Panc1 (cell line): Measurements from ENCODE around the gene TIAM2. TPM values are rescaled to one million over a fixed set of nuclear protein-coding genes. Genes with fewer than 3 reads are reported as not detected.

Experiments used
- ATAC-seq: fragments of 200-7000 bp; cut with Tn5 transposase; 2 replicates; pipeline ENCODE4 v1.9.1; 2020; ENCODE audit warnings: mild to moderate bottlenecking, moderate library complexity
- BruUV-seq: library from RNA; stranded (reverse); fragments of 400-500 nt; replicated peaks from 2 replicates; lab custom pipeline; 2021; lab: Mats Ljungman, UMichigan
- CTCF ChIA-PET: fragments of 300-600 bp; sonication (Branson Sonifier 250); formaldehyde crosslinking; loops from one replicate; lab custom pipeline; 2022; ENCODE audit warnings: antibody characterized with exemption; lab: Charles Lee
- POLR2A ChIA-PET: fragments of 300-600 bp; sonication (Branson Sonifier 250); formaldehyde crosslinking; loops from one replicate; lab custom pipeline; 2022; ENCODE audit warnings: antibody characterized with exemption; lab: Charles Lee
- DNase-seq: peaks from one replicate; pipeline ENCODE4 v3.0.0-alpha.2; 2010; ENCODE audit warnings: low read depth, low spot score
- H3K27ac ChIP-seq: 2 replicates; pipeline ENCODE4 v1.5.1; 2011; ENCODE audit warnings: mild to moderate bottlenecking, low read length, inconsistent platforms
- H3K27me3 ChIP-seq: fragments of 200-500 bp; sonication (Bioruptor generic); 2 replicates; pipeline ENCODE4 v1.6.0; 2014; ENCODE audit warnings: low read length, inconsistent platforms; ENCODE audit not compliant: control insufficient read depth, insufficient read depth
- H3K36me3 ChIP-seq: fragments of 200-500 bp; sonication (Bioruptor generic); 2 replicates; pipeline ENCODE4 v1.5.1; 2014; ENCODE audit warnings: inconsistent platforms, mild to moderate bottlenecking, low read length, moderate library complexity; ENCODE audit not compliant: control insufficient read depth, insufficient read depth
- H3K4me1 ChIP-seq: 2 replicates; pipeline ENCODE4 v1.5.1; 2011; ENCODE audit warnings: inconsistent platforms, mild to moderate bottlenecking, low read length, moderate library complexity; ENCODE audit not compliant: control insufficient read depth, insufficient read depth
- H3K4me3 ChIP-seq, 2 experiments: 2 replicates each; pipeline ENCODE4 v1.5.1; 2011 to 2012; ENCODE audit warnings: low read depth in 2 of 2, low read length in 2 of 2, mild to moderate bottlenecking in 2 of 2, inconsistent platforms in 1 of 2, moderate library complexity in 1 of 2
- H3K9me3 ChIP-seq: fragments of 200-500 bp; sonication (Bioruptor generic); 2 replicates; pipeline ENCODE4 v1.5.1; 2014; ENCODE audit warnings: low read depth, mild to moderate bottlenecking, inconsistent platforms, low read length, moderate library complexity; ENCODE audit not compliant: control insufficient read depth, insufficient read depth
- POLR2AphosphoS5 ChIP-seq: IDR thresholded peaks from 2 replicates; pipeline ENCODE4 v1.6.1; 2012; ENCODE audit warnings: mild to moderate bottlenecking, low read depth, low read length, moderate library complexity
- SIN3A ChIP-seq: IDR thresholded peaks from 2 replicates; pipeline ENCODE4 v1.6.1; 2012; ENCODE audit warnings: low read depth, mild to moderate bottlenecking, low read length, moderate library complexity, borderline replicate concordance; ENCODE audit not compliant: insufficient read depth
- TCF7L2 ChIP-seq: IDR thresholded peaks from 2 replicates; pipeline ENCODE4 v1.6.1; 2011; ENCODE audit warnings: mild to moderate bottlenecking, low read depth, low read length, inconsistent platforms
- in situ Hi-C: cut with HindIII; loops from 2 replicates; pipeline ENCODE4 v1.10.0; 2016; ENCODE audit warnings: low sequenced_read_pairs, low pct_unique_long_range_greater_than_20kb
- intact Hi-C: fragments of 100-400 bp; cut with micrococcal nuclease; formaldehyde crosslinking; loops from one replicate; pipeline ENCODE4 v1.10.0; 2022; ENCODE audit not compliant: unreplicated experiment
- total RNA-seq: library from RNA; stranded (reverse); gene quantifications from one replicate; pipeline ENCODE4 v1.2.1, GENCODE V29; 2021; ENCODE audit not compliant: unreplicated experiment
- TF ChIP-seq, protein P1 (sequence below): fragments of 450-650 bp; IDR thresholded peaks from 2 replicates; pipeline ENCODE4 v1.5.1; 2017; ENCODE audit warnings: mild to moderate bottlenecking
- TF ChIP-seq, protein P2 (sequence below), 2 experiments: IDR thresholded peaks; 2 replicates each; pipeline ENCODE4 v1.6.1; 2011 to 2012; ENCODE audit warnings: low read depth in 2 of 2, control low read depth in 1 of 2, low read length in 1 of 2, mild to moderate bottlenecking in 1 of 2, moderate library complexity in 1 of 2; ENCODE audit not compliant: insufficient read depth in 1 of 2

The TIAM2 gene
- total RNA-seq, 1 experiment from 2014 or later, result 14.9 TPM

DNA sequence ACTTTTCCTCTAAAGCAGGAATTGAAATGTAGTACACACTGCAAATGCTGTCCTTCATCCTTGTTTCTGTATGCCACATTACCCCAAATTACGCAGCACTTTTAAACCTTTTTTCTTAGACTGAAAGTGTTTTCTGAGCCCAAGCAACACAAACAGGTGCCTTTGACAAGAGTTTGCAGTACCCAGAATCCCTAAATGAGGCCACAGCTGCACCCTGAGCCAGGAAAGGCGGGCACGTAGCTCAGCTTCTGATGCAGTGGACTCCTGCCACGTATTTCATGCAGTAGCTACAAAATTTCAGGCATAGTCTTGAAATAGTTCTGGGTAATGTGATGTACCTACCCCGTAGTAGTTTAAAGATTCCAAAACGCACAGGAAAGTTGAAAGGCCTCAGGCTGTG lies 237.7 kb downstream of the TIAM2 start:
- intact Hi-C loops, result no loop called here
- TF ChIP-seq, protein P1, sequence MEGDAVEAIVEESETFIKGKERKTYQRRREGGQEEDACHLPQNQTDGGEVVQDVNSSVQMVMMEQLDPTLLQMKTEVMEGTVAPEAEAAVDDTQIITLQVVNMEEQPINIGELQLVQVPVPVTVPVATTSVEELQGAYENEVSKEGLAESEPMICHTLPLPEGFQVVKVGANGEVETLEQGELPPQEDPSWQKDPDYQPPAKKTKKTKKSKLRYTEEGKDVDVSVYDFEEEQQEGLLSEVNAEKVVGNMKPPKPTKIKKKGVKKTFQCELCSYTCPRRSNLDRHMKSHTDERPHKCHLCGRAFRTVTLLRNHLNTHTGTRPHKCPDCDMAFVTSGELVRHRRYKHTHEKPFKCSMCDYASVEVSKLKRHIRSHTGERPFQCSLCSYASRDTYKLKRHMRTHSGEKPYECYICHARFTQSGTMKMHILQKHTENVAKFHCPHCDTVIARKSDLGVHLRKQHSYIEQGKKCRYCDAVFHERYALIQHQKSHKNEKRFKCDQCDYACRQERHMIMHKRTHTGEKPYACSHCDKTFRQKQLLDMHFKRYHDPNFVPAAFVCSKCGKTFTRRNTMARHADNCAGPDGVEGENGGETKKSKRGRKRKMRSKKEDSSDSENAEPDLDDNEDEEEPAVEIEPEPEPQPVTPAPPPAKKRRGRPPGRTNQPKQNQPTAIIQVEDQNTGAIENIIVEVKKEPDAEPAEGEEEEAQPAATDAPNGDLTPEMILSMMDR, result no peak
- no peak for TF ChIP-seq TCF7L2
- no peak for TF ChIP-seq POLR2AphosphoS5
- TF ChIP-seq SIN3A, result no peak
- TF ChIP-seq, protein P2, sequence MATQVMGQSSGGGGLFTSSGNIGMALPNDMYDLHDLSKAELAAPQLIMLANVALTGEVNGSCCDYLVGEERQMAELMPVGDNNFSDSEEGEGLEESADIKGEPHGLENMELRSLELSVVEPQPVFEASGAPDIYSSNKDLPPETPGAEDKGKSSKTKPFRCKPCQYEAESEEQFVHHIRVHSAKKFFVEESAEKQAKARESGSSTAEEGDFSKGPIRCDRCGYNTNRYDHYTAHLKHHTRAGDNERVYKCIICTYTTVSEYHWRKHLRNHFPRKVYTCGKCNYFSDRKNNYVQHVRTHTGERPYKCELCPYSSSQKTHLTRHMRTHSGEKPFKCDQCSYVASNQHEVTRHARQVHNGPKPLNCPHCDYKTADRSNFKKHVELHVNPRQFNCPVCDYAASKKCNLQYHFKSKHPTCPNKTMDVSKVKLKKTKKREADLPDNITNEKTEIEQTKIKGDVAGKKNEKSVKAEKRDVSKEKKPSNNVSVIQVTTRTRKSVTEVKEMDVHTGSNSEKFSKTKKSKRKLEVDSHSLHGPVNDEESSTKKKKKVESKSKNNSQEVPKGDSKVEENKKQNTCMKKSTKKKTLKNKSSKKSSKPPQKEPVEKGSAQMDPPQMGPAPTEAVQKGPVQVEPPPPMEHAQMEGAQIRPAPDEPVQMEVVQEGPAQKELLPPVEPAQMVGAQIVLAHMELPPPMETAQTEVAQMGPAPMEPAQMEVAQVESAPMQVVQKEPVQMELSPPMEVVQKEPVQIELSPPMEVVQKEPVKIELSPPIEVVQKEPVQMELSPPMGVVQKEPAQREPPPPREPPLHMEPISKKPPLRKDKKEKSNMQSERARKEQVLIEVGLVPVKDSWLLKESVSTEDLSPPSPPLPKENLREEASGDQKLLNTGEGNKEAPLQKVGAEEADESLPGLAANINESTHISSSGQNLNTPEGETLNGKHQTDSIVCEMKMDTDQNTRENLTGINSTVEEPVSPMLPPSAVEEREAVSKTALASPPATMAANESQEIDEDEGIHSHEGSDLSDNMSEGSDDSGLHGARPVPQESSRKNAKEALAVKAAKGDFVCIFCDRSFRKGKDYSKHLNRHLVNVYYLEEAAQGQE (IDR thresholded peaks at IDR 0.05; ENCODE audit: insufficient read depth in 1 of 2, low read depth in 2 of 2, low read length in 1 of 2), result no peak
- Histone ChIP-seq H3K4me3 (no peak overlapping the region), H3K27ac (peak overlapping the region; percentile 26; the same call in 1 of the 2 replicates), H3K36me3 (no peaks in the 10 kb centered on the region), H3K4me1 (no peaks in the 10 kb centered on the region), H3K27me3 (no peaks in the 10 kb centered on the region), H3K9me3 (no peaks in the 10 kb centered on the region)
- no peak for DNase-seq
- in situ Hi-C loops, result no loop called here
- ChIA-PET CTCF (no interaction called here), POLR2A (interaction anchor here (0.7 kb wide), 1 partner anchor 10 kb away, joined by 3 read pairs; no protein-coding TSS in a partner anchor)
- ATAC-seq, result no peak
- no TSS peak for BruUV-seq

DNA sequence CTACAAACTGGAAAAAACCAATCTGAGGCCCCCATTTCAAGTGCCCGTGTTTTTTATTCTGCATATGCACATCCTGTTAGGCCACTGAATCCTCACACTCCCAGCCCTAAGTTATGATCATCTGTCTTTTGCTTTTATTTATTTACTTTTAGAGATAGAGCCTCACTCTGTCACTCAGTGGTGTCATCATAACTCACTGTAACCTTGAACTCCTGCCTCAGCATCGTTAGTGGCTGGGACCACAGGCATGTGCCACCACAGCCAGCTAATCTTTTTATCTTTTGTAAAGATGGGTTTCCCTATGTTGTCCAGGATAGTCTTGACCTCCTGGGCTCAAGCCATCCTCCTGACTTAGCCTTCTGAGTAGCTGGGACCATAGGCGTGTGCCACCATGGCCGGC lies 239.1 kb downstream of the TIAM2 start:
- ATAC-seq (no peak), DNase-seq (no peak)
- no peaks in the 10 kb centered on the region for H3K36me3 ChIP-seq
- POLR2A ChIA-PET, result no interaction called here
- in situ Hi-C loops, result no loop called here
- CTCF ChIA-PET, result no interaction called here
- BruUV-seq, result no TSS peak
- no peak overlapping the region for H3K27ac ChIP-seq
- H3K9me3 ChIP-seq, result no peaks in the 10 kb centered on the region
- H3K4me3 ChIP-seq, result no peak overlapping the region
- TF ChIP-seq, protein P2 (IDR thresholded peaks at IDR 0.05; ENCODE audit: insufficient read depth in 1 of 2, low read depth in 2 of 2, low read length in 1 of 2), result no peak
- TF ChIP-seq POLR2AphosphoS5 (no peak), SIN3A (no peak), TCF7L2 (no peak)
- TF ChIP-seq, protein P1, result no peak
- intact Hi-C loops, result no loop called here
- H3K4me1 ChIP-seq, result no peaks in the 10 kb centered on the region
- no peaks in the 10 kb centered on the region for H3K27me3 ChIP-seq
